ENCODE results near the gene A2ML1. TPM values are rescaled to one million over a fixed set of nuclear protein-coding genes. Genes with fewer than 3 reads are reported as not detected.

A2ML1 gene
- total RNA-seq, 1 experiment from 2014 or later: 3.3 TPM

GRCh38 chr12:8840321-8840720, 17.9 kb downstream of the A2ML1 start:
- H3K27ac ChIP-seq (ENCODE audit: low read depth, low read length, poor library complexity, severe bottlenecking): no peak overlapping the region
- H3K27me3 ChIP-seq (replicated peaks; ENCODE audit: insufficient read depth, low read depth, low read length, poor library complexity): no peaks in the 10 kb centered on the region
- CTCF ChIA-PET: interaction anchor here (0.7 kb wide), 1 partner anchor 246 kb away, joined by 7 read pairs; no protein-coding TSS in a partner anchor
- TF ChIP-seq, protein P1, sequence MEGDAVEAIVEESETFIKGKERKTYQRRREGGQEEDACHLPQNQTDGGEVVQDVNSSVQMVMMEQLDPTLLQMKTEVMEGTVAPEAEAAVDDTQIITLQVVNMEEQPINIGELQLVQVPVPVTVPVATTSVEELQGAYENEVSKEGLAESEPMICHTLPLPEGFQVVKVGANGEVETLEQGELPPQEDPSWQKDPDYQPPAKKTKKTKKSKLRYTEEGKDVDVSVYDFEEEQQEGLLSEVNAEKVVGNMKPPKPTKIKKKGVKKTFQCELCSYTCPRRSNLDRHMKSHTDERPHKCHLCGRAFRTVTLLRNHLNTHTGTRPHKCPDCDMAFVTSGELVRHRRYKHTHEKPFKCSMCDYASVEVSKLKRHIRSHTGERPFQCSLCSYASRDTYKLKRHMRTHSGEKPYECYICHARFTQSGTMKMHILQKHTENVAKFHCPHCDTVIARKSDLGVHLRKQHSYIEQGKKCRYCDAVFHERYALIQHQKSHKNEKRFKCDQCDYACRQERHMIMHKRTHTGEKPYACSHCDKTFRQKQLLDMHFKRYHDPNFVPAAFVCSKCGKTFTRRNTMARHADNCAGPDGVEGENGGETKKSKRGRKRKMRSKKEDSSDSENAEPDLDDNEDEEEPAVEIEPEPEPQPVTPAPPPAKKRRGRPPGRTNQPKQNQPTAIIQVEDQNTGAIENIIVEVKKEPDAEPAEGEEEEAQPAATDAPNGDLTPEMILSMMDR (conservative IDR thresholded peaks at IDR 0.05; ENCODE audit: low read depth, low read length): no peak
- no peak for TF ChIP-seq EZH2 (IDR thresholded peaks at IDR 0.05; ENCODE audit: borderline replicate concordance, low read depth, low read length, poor library complexity, severe bottlenecking)
- no TSS peak for BruUV-seq (replicated peaks)
- H3K4me3 ChIP-seq (ENCODE audit: low read depth, low read length, poor library complexity, severe bottlenecking): no peak overlapping the region
- POLR2A ChIA-PET (ENCODE audit: low non-redundant PET): no interaction called here
- intact Hi-C loops (cut with micrococcal nuclease; ENCODE audit: unreplicated experiment): no loop called here
- DNase-seq (ENCODE audit: low spot score): no peak
- H3K36me3 ChIP-seq (ENCODE audit: insufficient read depth, low read length, poor library complexity, severe bottlenecking): no peaks in the 10 kb centered on the region
- H3K4me1 ChIP-seq (ENCODE audit: insufficient read depth, low read length, poor library complexity, severe bottlenecking): no peaks in the 10 kb centered on the region
- no peaks in the 10 kb centered on the region for H3K9me3 ChIP-seq (ENCODE audit: low read depth, low read length, poor library complexity, severe bottlenecking)

DNA sequence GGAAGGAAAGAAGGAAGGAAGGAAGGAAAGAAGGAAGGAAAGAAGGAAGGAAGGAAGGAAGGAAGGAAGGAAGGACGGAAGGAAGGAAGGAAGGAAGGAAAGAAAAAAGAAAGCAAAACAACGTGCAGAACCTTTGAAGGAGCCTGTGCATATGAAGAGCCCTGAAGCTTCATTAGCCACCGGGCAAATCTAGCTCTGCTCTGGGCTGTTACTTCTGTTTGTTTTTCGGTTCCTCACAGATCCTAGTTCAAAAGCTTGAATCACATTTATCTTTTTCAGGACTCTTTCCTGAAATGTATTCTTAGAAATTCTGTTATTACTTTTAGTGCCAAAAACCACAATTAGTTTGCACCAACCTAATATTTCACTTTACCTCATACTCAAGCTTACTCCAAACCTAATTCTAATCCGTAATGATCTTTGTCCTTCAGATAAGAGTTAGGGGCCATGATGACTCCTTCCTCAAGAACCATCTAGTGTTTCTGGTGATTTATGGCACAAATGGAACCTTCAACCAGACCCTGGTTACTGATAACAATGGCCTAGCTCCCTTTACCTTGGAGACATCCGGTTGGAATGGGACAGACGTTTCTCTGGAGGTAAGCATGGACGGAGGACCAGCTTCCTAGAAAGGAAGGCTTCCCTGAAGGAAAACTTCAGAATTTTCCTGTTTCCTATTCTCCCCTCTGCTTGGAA, 18.7 kb downstream of the A2ML1 start:
- intact Hi-C loops (cut with micrococcal nuclease; ENCODE audit: unreplicated experiment): no loop called here
- Histone ChIP-seq H3K27ac (ENCODE audit: low read depth, low read length, poor library complexity, severe bottlenecking) (peak overlapping the region; percentile 59), H3K36me3 (ENCODE audit: insufficient read depth, low read length, poor library complexity, severe bottlenecking) (no peaks in the 10 kb centered on the region), H3K27me3 (replicated peaks; ENCODE audit: insufficient read depth, low read depth, low read length, poor library complexity) (no peaks in the 10 kb centered on the region), H3K4me1 (ENCODE audit: insufficient read depth, low read length, poor library complexity, severe bottlenecking) (no peaks in the 10 kb centered on the region), H3K9me3 (ENCODE audit: low read depth, low read length, poor library complexity, severe bottlenecking) (no peaks in the 10 kb centered on the region), H3K4me3 (ENCODE audit: low read depth, low read length, poor library complexity, severe bottlenecking) (no peak overlapping the region)
- TF ChIP-seq, protein P1 (conservative IDR thresholded peaks at IDR 0.05; ENCODE audit: low read depth, low read length): no peak
- TF ChIP-seq EZH2 (IDR thresholded peaks at IDR 0.05; ENCODE audit: borderline replicate concordance, low read depth, low read length, poor library complexity, severe bottlenecking): no peak
- no TSS peak for BruUV-seq (replicated peaks)
- CTCF ChIA-PET: interaction anchor here (0.7 kb wide), 1 partner anchor 247 kb away, joined by 7 read pairs; no protein-coding TSS in a partner anchor
- POLR2A ChIA-PET (ENCODE audit: low non-redundant PET): interaction anchor here (0.6 kb wide), 1 partner anchor 14 kb away, joined by 3 read pairs; no protein-coding TSS in a partner anchor
- peak; percentile 53 for DNase-seq (ENCODE audit: low spot score)

DNA sequence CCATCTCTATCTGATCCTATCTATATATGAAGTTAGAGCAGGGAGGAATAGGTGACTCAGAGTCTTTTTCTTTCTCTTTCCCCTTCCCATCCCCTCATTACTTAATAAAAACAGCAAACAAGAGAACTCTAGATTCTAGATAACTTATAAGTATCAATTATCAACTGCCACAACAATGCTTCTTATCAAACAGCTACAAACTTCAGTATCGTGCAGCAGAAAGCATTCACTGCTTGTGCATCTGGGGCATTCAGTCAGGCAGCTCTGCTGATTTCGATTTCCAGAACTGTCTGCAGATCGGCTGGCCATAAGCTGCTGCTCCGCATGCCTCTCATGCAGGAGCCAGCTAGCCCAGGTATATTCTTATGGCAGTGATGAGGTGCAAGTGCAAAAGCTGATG, 19.4 kb downstream of the A2ML1 start:
- H3K36me3 ChIP-seq (ENCODE audit: insufficient read depth, low read length, poor library complexity, severe bottlenecking): no peaks in the 10 kb centered on the region
- H3K27ac ChIP-seq (ENCODE audit: low read depth, low read length, poor library complexity, severe bottlenecking): peak overlapping the region; percentile 59
- intact Hi-C loops (cut with micrococcal nuclease; ENCODE audit: unreplicated experiment): no loop called here
- ChIA-PET POLR2A (ENCODE audit: low non-redundant PET) (no interaction called here), CTCF (interaction anchor here (0.7 kb wide), 1 partner anchor 278 kb away, joined by 6 read pairs; no protein-coding TSS in a partner anchor)
- no TSS peak for BruUV-seq (replicated peaks)
- no peaks in the 10 kb centered on the region for H3K27me3 ChIP-seq (replicated peaks; ENCODE audit: insufficient read depth, low read depth, low read length, poor library complexity)
- H3K9me3 ChIP-seq (ENCODE audit: low read depth, low read length, poor library complexity, severe bottlenecking): no peaks in the 10 kb centered on the region
- no peak for DNase-seq (ENCODE audit: low spot score)
- H3K4me1 ChIP-seq (ENCODE audit: insufficient read depth, low read length, poor library complexity, severe bottlenecking): no peaks in the 10 kb centered on the region
- H3K4me3 ChIP-seq (ENCODE audit: low read depth, low read length, poor library complexity, severe bottlenecking): no peak overlapping the region
- TF ChIP-seq EZH2 (IDR thresholded peaks at IDR 0.05; ENCODE audit: borderline replicate concordance, low read depth, low read length, poor library complexity, severe bottlenecking): no peak
- TF ChIP-seq, protein P1 (conservative IDR thresholded peaks at IDR 0.05; ENCODE audit: low read depth, low read length): no peak
